WTC11 (cell line): ENCODE results near the gene FBLN2.

Source experiments
- MYBL2 ChIP-seq: sonication (generic); formaldehyde crosslinking; IDR thresholded peaks from 2 replicates; pipeline ENCODE4 v1.8.1; 2023; ENCODE audit warnings: mild to moderate bottlenecking, moderate library complexity, missing genetic modification reagents
- SP1 ChIP-seq: sonication (generic); formaldehyde crosslinking; conservative IDR thresholded peaks from 2 replicates; pipeline ENCODE4 v1.8.1; 2022; ENCODE audit warnings: missing genetic modification reagents
- ZNF219 ChIP-seq: sonication (generic); formaldehyde crosslinking; IDR thresholded peaks from 2 replicates; pipeline ENCODE4 v1.8.0; 2023; ENCODE audit warnings: missing genetic modification reagents, mild to moderate bottlenecking, borderline replicate concordance
- ZNF232 ChIP-seq: sonication (generic); formaldehyde crosslinking; IDR thresholded peaks from 2 replicates; pipeline ENCODE4 v1.8.0; 2022; ENCODE audit warnings: mild to moderate bottlenecking, missing genetic modification reagents
- TF ChIP-seq, protein P1 (sequence below): sonication (generic); formaldehyde crosslinking; IDR thresholded peaks from 2 replicates; pipeline ENCODE4 v1.8.0; 2022; ENCODE audit warnings: mild to moderate bottlenecking, missing genetic modification reagents
- TF ChIP-seq, protein P2 (sequence below): fragments of 200-600 bp; IDR thresholded peaks from 2 replicates; pipeline ENCODE4 v1.8.0; 2022; ENCODE audit warnings: antibody characterized with exemption
- TF ChIP-seq, protein P3 (sequence below): sonication (generic); formaldehyde crosslinking; IDR thresholded peaks from 2 replicates; pipeline ENCODE4 v1.8.0; 2023; ENCODE audit warnings: missing genetic modification reagents, mild to moderate bottlenecking, borderline replicate concordance
- TF ChIP-seq, protein P4 (sequence below): sonication (generic); formaldehyde crosslinking; IDR thresholded peaks from 2 replicates; pipeline ENCODE4 v1.8.1; 2023; ENCODE audit warnings: mild to moderate bottlenecking, missing genetic modification reagents

DNA sequence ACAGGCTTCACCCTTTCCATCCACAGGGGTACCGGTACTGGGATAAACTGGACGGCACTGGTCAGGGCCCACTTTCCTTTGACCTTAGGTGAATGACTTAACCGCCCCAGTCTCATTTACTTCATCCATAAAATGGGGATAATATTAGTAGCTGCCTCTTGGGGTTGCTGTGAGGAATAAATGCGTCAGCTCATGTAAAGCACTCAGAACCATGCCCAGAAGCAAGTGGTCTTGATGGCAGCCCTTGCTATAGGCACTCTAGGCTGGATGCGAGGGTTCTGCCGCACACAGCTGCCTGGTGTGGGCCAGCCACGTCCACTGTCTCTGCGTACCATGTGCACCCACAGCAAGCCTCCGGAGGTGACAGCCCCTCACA is 32.2 kb upstream of the FBLN2 start:
- no peak for TF ChIP-seq ZNF232 (CRISPR knock-in tag)
- TF ChIP-seq, protein P1, sequence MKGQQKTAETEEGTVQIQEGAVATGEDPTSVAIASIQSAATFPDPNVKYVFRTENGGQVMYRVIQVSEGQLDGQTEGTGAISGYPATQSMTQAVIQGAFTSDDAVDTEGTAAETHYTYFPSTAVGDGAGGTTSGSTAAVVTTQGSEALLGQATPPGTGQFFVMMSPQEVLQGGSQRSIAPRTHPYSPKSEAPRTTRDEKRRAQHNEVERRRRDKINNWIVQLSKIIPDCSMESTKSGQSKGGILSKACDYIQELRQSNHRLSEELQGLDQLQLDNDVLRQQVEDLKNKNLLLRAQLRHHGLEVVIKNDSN (CRISPR knock-in tag) = no peak
- TF ChIP-seq, protein P2, sequence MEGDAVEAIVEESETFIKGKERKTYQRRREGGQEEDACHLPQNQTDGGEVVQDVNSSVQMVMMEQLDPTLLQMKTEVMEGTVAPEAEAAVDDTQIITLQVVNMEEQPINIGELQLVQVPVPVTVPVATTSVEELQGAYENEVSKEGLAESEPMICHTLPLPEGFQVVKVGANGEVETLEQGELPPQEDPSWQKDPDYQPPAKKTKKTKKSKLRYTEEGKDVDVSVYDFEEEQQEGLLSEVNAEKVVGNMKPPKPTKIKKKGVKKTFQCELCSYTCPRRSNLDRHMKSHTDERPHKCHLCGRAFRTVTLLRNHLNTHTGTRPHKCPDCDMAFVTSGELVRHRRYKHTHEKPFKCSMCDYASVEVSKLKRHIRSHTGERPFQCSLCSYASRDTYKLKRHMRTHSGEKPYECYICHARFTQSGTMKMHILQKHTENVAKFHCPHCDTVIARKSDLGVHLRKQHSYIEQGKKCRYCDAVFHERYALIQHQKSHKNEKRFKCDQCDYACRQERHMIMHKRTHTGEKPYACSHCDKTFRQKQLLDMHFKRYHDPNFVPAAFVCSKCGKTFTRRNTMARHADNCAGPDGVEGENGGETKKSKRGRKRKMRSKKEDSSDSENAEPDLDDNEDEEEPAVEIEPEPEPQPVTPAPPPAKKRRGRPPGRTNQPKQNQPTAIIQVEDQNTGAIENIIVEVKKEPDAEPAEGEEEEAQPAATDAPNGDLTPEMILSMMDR = no peak
- no peak for TF ChIP-seq SP1
- TF ChIP-seq ZNF219 (CRISPR knock-in tag) = no peak
- TF ChIP-seq, protein P3, sequence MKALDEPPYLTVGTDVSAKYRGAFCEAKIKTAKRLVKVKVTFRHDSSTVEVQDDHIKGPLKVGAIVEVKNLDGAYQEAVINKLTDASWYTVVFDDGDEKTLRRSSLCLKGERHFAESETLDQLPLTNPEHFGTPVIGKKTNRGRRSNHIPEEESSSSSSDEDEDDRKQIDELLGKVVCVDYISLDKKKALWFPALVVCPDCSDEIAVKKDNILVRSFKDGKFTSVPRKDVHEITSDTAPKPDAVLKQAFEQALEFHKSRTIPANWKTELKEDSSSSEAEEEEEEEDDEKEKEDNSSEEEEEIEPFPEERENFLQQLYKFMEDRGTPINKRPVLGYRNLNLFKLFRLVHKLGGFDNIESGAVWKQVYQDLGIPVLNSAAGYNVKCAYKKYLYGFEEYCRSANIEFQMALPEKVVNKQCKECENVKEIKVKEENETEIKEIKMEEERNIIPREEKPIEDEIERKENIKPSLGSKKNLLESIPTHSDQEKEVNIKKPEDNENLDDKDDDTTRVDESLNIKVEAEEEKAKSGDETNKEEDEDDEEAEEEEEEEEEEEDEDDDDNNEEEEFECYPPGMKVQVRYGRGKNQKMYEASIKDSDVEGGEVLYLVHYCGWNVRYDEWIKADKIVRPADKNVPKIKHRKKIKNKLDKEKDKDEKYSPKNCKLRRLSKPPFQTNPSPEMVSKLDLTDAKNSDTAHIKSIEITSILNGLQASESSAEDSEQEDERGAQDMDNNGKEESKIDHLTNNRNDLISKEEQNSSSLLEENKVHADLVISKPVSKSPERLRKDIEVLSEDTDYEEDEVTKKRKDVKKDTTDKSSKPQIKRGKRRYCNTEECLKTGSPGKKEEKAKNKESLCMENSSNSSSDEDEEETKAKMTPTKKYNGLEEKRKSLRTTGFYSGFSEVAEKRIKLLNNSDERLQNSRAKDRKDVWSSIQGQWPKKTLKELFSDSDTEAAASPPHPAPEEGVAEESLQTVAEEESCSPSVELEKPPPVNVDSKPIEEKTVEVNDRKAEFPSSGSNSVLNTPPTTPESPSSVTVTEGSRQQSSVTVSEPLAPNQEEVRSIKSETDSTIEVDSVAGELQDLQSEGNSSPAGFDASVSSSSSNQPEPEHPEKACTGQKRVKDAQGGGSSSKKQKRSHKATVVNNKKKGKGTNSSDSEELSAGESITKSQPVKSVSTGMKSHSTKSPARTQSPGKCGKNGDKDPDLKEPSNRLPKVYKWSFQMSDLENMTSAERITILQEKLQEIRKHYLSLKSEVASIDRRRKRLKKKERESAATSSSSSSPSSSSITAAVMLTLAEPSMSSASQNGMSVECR (CRISPR knock-in tag) = no peak
- TF ChIP-seq, protein P4, sequence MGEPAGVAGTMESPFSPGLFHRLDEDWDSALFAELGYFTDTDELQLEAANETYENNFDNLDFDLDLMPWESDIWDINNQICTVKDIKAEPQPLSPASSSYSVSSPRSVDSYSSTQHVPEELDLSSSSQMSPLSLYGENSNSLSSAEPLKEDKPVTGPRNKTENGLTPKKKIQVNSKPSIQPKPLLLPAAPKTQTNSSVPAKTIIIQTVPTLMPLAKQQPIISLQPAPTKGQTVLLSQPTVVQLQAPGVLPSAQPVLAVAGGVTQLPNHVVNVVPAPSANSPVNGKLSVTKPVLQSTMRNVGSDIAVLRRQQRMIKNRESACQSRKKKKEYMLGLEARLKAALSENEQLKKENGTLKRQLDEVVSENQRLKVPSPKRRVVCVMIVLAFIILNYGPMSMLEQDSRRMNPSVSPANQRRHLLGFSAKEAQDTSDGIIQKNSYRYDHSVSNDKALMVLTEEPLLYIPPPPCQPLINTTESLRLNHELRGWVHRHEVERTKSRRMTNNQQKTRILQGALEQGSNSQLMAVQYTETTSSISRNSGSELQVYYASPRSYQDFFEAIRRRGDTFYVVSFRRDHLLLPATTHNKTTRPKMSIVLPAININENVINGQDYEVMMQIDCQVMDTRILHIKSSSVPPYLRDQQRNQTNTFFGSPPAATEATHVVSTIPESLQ (CRISPR knock-in tag) = no peak
- no peak for TF ChIP-seq MYBL2 (CRISPR knock-in tag)
